Neuron (in vitro differentiated cells): ENCODE measurements around the gene FSIP1.

Experiments
- H2AFZ ChIP-seq: one replicate; pipeline ENCODE4 v1.6.1; 2013; ENCODE audit warnings: low read depth, mild to moderate bottlenecking, inconsistent platforms, low read length, moderate library complexity
- H3K27me3 ChIP-seq: one replicate; pipeline ENCODE4 v1.6.1; 2013; ENCODE audit warnings: low read length; ENCODE audit not compliant: insufficient read depth
- H3K36me3 ChIP-seq: one replicate; pipeline ENCODE4 v1.6.1; 2013; ENCODE audit warnings: low read length; ENCODE audit not compliant: insufficient read depth
- H3K4me1 ChIP-seq: one replicate; pipeline ENCODE4 v1.6.1; 2013; ENCODE audit warnings: low read length; ENCODE audit not compliant: insufficient read depth
- H3K4me3 ChIP-seq: 2 replicates; pipeline ENCODE4 v1.5.1; 2013; ENCODE audit warnings: mild to moderate bottlenecking, low read length, moderate library complexity
- H3K9me3 ChIP-seq: one replicate; pipeline ENCODE4 v1.6.1; 2013; ENCODE audit warnings: low read length

The FSIP1 gene

DNA sequence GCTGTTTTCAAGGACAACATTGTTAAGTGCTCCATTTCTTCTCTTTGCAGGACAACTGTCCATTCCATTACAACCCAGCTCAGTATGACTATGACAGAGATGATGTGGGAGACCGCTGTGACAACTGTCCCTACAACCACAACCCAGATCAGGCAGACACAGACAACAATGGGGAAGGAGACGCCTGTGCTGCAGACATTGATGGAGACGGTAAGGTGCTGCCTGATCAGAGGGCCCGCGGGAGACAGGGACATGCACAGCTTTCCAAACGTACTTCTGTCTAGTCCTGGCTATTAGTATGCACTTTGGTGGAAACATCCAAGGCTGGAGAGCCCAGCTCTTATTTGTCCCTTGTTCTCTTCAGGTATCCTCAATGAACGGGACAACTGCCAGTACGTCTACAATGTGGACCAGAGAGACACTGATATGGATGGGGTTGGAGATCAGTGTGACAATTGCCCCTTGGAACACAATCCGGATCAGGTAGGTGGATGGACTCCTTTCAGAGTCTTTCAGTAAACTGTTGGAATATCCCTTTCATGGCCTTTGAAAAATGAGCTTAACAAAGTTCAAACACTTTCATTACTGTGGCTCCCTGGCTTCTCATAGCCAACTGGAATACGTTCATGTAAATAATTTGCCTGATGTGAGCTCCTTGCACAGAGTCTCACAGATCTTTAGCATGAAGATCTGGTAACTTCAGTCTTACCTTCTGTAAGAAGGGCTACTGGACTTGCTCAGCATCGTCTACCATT is 191.3 kb downstream of the FSIP1 start:
- H3K4me3 ChIP-seq = no peak overlapping the region
- H3K36me3 ChIP-seq = peaks cover 100% of the 10 kb centered on the region
- no peak overlapping the region for H2AFZ ChIP-seq
- peaks cover 2% of the 10 kb centered on the region for H3K9me3 ChIP-seq
- no peaks in the 10 kb centered on the region for H3K27me3 ChIP-seq
- H3K4me1 ChIP-seq = no peaks in the 10 kb centered on the region

GRCh38 chr15:39589815-39590644 is 192.6 kb downstream of the FSIP1 start:
- Histone ChIP-seq H2AFZ (no peak overlapping the region), H3K9me3 (peaks cover 2% of the 10 kb centered on the region), H3K36me3 (peaks cover 100% of the 10 kb centered on the region), H3K27me3 (no peaks in the 10 kb centered on the region), H3K4me1 (no peaks in the 10 kb centered on the region), H3K4me3 (no peak overlapping the region)

DNA sequence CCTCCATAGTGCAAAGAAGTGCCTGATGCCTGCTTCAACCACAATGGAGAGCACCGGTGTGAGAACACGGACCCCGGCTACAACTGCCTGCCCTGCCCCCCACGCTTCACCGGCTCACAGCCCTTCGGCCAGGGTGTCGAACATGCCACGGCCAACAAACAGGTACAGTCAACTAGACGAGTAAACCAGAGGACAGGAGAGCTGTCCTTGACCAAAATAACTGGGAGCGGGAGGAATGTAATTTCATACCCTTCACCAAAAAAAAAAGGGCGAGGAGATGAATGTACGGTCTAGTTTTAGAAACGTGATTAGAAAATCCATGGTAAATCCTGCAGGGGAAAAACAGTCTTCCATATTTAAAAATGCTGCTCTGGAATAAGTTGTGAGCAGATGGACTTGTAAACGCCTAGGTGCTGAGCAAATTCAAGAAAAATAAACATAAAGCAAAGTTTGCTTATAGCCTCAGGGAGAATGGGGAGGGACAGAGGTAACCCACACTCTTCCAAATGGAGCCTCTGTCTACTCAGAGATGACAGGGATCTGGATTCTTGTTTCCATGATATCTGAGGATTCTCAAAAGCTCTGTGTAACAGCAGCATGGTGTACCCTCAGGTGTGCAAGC is 193.3 kb downstream of the FSIP1 start:
- H2AFZ ChIP-seq = no peak overlapping the region
- no peaks in the 10 kb centered on the region for H3K27me3 ChIP-seq
- H3K4me3 ChIP-seq = no peak overlapping the region
- H3K9me3 ChIP-seq = peaks cover 2% of the 10 kb centered on the region
- peaks cover 99% of the 10 kb centered on the region for H3K36me3 ChIP-seq
- peaks cover under 1% of the 10 kb centered on the region for H3K4me1 ChIP-seq

DNA sequence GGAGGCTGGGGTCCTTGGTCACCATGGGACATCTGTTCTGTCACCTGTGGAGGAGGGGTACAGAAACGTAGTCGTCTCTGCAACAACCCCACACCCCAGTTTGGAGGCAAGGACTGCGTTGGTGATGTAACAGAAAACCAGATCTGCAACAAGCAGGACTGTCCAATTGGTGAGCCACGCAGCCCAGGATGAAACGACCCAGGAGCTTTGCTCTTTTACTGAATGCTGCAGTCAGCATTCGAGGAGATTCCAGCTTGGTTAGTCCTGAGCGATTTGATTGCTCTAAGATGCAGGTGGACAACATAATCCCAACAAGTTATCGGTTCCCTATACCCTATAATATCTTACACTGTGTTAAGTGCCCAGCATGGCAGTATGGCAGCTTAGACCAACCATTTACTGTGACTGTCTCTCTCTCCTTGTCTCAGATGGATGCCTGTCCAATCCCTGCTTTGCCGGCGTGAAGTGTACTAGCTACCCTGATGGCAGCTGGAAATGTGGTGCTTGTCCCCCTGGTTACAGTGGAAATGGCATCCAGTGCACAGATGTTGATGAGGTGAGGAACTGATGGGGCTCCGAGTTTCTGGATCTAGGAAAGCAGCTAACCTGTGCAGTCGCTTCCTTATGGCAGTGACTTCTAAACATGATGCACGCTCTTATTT is 194.0 kb downstream of the FSIP1 start:
- Histone ChIP-seq H3K4me3 (no peak overlapping the region), H2AFZ (no peak overlapping the region), H3K4me1 (peaks cover 7% of the 10 kb centered on the region), H3K36me3 (peaks cover 99% of the 10 kb centered on the region), H3K27me3 (no peaks in the 10 kb centered on the region), H3K9me3 (peaks cover 2% of the 10 kb centered on the region)

- Histone ChIP-seq H3K9me3 (peaks cover 2% of the 10 kb centered on the region), H3K4me1 (peaks cover 10% of the 10 kb centered on the region), H3K27me3 (no peaks in the 10 kb centered on the region), H3K36me3 (peaks cover 98% of the 10 kb centered on the region), H3K4me3 (no peak overlapping the region), H2AFZ (no peak overlapping the region)
Measured at GRCh38 chr15:39587731-39588530, 194.7 kb downstream of the FSIP1 start.

DNA sequence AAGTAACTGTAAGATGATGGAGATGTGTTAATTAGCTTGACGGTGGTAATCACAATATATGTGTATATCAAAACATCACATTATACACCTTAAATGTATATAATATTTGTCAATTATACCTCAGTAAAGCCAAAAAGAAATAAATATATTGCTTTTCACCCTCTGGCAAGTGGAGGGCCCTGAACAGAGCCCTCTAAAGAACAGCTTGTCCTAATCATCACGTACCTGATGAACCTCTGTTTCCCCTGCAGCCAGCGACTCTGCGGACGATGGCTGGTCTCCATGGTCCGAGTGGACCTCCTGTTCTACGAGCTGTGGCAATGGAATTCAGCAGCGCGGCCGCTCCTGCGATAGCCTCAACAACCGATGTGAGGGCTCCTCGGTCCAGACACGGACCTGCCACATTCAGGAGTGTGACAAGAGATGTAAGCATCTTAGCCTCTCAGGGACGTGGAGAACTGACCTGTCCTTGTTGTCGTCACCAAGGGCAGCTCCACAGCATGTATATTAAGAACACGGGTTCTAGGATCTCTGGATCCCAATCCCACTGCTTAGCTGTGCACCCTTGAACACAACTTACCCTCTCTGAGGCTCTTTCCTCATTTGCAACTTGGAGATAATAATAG is 195.4 kb downstream of the FSIP1 start:
- Histone ChIP-seq H3K9me3 (no peaks in the 10 kb centered on the region), H3K4me3 (no peak overlapping the region), H3K4me1 (peaks cover 17% of the 10 kb centered on the region), H3K36me3 (peaks cover 98% of the 10 kb centered on the region), H3K27me3 (no peaks in the 10 kb centered on the region), H2AFZ (no peak overlapping the region)

- Histone ChIP-seq H2AFZ (no peak overlapping the region), H3K9me3 (no peaks in the 10 kb centered on the region), H3K4me3 (no peak overlapping the region), H3K27me3 (no peaks in the 10 kb centered on the region), H3K4me1 (peaks cover 24% of the 10 kb centered on the region), H3K36me3 (peaks cover 92% of the 10 kb centered on the region)
Measured at GRCh38 chr15:39586387-39587095, 196.1 kb downstream of the FSIP1 start.

DNA sequence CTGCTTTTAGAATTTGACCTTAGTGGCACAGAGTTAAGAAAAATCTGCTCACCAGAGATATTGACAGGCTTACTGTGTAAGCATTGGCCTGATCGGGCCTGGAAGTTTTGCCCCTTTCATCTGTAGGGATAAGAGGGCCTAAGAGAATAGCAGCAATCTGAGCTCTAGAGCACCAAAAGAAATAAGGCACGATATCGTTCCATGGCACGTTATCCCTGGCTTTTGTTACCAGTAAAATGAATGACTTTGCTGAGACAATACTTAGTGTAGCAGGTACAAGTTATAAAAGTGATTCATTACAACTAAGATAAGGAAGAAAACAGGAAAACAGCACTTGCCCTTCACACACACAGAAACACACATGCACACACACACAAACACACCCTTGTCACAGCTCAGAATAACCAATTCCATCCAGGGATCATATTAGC is 196.8 kb downstream of the FSIP1 start:
- H3K27me3 ChIP-seq = no peaks in the 10 kb centered on the region
- no peaks in the 10 kb centered on the region for H3K9me3 ChIP-seq
- H3K4me1 ChIP-seq = peaks cover 29% of the 10 kb centered on the region
- no peak overlapping the region for H2AFZ ChIP-seq
- peaks cover 86% of the 10 kb centered on the region for H3K36me3 ChIP-seq
- no peak overlapping the region for H3K4me3 ChIP-seq

- H3K9me3 ChIP-seq = no peaks in the 10 kb centered on the region
- no peaks in the 10 kb centered on the region for H3K27me3 ChIP-seq
- H2AFZ ChIP-seq = no peak overlapping the region
- no peak overlapping the region for H3K4me3 ChIP-seq
- H3K36me3 ChIP-seq = peaks cover 81% of the 10 kb centered on the region
- H3K4me1 ChIP-seq = peaks cover 29% of the 10 kb centered on the region
Measured at GRCh38 chr15:39585389-39585841, 197.2 kb downstream of the FSIP1 start.

DNA sequence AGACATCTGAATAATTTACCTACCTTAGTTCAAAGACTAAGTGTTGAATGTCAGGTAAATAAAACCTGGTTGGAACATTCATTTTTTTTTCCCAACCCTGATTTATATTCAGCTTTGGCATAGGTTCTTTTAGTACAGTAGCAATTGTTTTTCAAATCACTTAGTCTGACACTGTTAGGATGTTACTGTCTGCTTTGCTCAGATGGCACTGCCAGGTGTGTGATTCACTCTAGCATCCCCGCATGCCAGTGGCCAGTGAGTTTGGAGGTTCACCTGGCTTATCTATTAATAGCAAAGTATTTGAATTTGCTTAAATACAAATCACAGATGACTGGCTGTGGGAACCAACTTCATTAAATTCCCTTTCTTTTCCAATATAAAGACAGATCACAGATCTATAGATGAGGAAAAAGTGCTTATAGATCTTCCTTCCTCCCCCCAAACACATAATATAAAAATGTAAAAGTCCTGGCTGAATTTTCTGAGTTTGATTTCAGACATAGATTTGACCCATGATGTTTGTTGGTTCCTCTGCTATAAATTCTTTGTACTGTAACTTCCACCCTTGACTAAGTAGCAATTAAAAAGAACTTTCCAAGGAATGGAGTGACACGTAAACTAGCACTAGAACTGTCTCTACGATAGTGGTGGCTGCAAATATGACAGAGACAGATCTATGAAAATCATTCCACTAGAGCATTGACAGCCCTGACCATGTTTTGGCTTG is 197.8 kb downstream of the FSIP1 start:
- Histone ChIP-seq H3K4me3 (no peak overlapping the region), H3K9me3 (no peaks in the 10 kb centered on the region), H3K4me1 (peaks cover 32% of the 10 kb centered on the region), H3K27me3 (no peaks in the 10 kb centered on the region), H3K36me3 (peaks cover 75% of the 10 kb centered on the region), H2AFZ (no peak overlapping the region)

DNA sequence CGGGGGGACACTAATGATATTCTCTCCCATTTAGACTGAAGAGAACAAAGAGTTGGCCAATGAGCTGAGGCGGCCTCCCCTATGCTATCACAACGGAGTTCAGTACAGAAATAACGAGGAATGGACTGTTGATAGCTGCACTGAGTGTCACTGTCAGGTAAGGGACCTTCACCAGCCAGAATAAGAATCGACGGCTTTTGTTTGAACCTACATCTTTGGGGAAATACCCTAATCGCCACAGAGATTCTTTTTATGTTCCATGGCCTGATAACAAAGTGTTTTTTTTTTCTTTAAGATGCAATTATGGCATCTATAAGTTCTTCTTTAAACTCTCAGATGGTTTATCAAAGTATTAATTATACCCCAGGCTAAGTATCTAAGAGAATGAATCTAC is 198.4 kb downstream of the FSIP1 start:
- H3K4me1 ChIP-seq = peaks cover 37% of the 10 kb centered on the region
- H3K9me3 ChIP-seq = no peaks in the 10 kb centered on the region
- H3K27me3 ChIP-seq = no peaks in the 10 kb centered on the region
- peaks cover 70% of the 10 kb centered on the region for H3K36me3 ChIP-seq
- no peak overlapping the region for H2AFZ ChIP-seq
- peak overlapping the region; percentile 73 for H3K4me3 ChIP-seq
